ENCODE results near the gene CLSTN2. TPM values are rescaled to one million over a fixed set of nuclear protein-coding genes. Genes with fewer than 3 reads are reported as not detected.

Gene CLSTN2
- total RNA-seq, 1 donor from 2014 or later, result 16.0 TPM

GRCh38 chr3:140530131-140530530 lies 595.1 kb downstream of the CLSTN2 start:
- TF ChIP-seq CTCF (IDR thresholded peaks at IDR 0.05), result no peak
- no peak for TF ChIP-seq POLR2AphosphoS5 (IDR thresholded peaks at IDR 0.05; ENCODE audit: insufficient read depth in 1 of 2, low read depth in 1 of 2)
- no peak for TF ChIP-seq POLR2A (IDR thresholded peaks at IDR 0.05)
- Histone ChIP-seq H3K4me3 (no peak overlapping the region), H3K36me3 (no peaks in the 10 kb centered on the region), H3K9me3 (no peaks in the 10 kb centered on the region), H3K4me1 (no peaks in the 10 kb centered on the region), H3K27me3 (no peaks in the 10 kb centered on the region), H3K27ac (no peak overlapping the region)
- intact Hi-C loops (cut with DNase I), result no loop called here
- DNase-seq (ENCODE audit: extremely low spot score in 2 of 2), result no peak

DNA sequence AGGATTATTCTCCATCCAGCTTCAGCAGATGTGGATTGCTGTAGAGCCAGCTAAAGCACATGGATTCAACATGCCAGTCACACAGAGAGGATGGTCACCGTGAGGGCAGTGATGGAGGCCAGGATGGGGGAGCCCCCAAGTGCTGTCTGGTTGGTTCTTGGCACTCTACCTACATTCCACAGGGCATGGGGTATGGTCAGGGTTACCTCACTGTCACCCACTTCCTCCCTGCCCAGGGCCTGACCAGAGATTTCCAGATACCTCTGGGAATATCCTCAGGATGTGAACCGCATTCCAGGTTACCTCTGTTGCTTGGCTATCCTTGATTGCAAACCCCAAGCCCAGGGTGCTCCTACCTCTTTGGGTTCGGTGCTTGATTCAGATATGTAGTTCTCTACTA lies 595.6 kb downstream of the CLSTN2 start:
- intact Hi-C loops (cut with DNase I), result no loop called here
- TF ChIP-seq POLR2A (IDR thresholded peaks at IDR 0.05) (no peak), POLR2AphosphoS5 (IDR thresholded peaks at IDR 0.05; ENCODE audit: insufficient read depth in 1 of 2, low read depth in 1 of 2) (no peak), CTCF (IDR thresholded peaks at IDR 0.05) (no peak)
- Histone ChIP-seq H3K4me1 (no peaks in the 10 kb centered on the region), H3K36me3 (no peaks in the 10 kb centered on the region), H3K9me3 (no peaks in the 10 kb centered on the region), H3K27ac (no peak overlapping the region), H3K27me3 (no peaks in the 10 kb centered on the region), H3K4me3 (no peak overlapping the region)
- no peak for DNase-seq (ENCODE audit: extremely low spot score in 2 of 2)

- no peaks in the 10 kb centered on the region for H3K27me3 ChIP-seq
- DNase-seq (ENCODE audit: extremely low spot score in 2 of 2), result no peak
- no peak overlapping the region for H3K4me3 ChIP-seq
- H3K27ac ChIP-seq, result no peak overlapping the region
- no peaks in the 10 kb centered on the region for H3K4me1 ChIP-seq
- H3K9me3 ChIP-seq, result no peaks in the 10 kb centered on the region
- intact Hi-C loops (cut with DNase I), result no loop called here
- no peaks in the 10 kb centered on the region for H3K36me3 ChIP-seq
- TF ChIP-seq POLR2A (IDR thresholded peaks at IDR 0.05) (no peak), POLR2AphosphoS5 (IDR thresholded peaks at IDR 0.05; ENCODE audit: insufficient read depth in 1 of 2, low read depth in 1 of 2) (no peak), CTCF (IDR thresholded peaks at IDR 0.05) (no peak)
Observed at GRCh38 chr3:140532793-140533330, 597.9 kb downstream of the CLSTN2 start.

DNA sequence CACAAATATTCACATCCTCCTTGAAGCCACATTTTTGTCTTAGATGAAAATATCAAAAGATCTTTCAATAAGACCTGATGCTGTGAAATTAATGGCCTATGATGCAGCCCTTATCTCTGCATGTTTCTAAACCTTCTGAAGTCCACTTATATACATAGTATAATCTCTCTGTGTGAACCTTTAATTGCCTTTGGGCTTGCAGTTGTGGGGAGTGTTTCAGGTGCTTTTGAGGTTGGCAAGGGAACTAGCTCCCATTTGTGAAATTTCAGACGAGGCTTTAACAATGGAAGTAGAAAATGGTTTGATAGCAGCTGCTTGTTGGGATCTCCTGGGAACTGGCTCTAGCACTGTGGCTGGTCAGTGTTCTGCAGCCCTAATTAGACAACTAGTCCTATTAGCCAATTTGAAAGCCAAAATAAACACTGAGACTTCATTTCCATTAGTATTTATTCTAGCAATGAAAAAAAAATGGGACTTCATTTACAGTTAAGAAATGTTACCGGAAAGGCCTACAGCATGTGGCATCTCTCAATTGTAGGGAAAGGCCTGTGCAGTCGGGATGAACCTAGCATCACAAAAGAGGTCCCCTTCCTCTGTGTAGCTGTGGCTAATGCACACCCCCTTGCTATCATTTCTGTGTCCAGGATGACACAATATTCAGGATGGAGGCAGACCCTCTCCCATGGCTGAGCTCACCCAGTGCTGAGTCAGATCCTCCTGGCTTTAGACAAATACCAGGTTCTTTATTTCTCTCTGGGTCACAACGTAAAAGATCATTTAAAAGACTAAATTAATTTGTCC lies 602.1 kb downstream of the CLSTN2 start:
- no peaks in the 10 kb centered on the region for H3K36me3 ChIP-seq
- intact Hi-C loops (cut with DNase I), result no loop called here
- no peaks in the 10 kb centered on the region for H3K4me1 ChIP-seq
- no peak overlapping the region for H3K27ac ChIP-seq
- no peak for TF ChIP-seq CTCF (IDR thresholded peaks at IDR 0.05)
- no peak for TF ChIP-seq POLR2AphosphoS5 (IDR thresholded peaks at IDR 0.05; ENCODE audit: insufficient read depth in 1 of 2, low read depth in 1 of 2)
- TF ChIP-seq POLR2A (IDR thresholded peaks at IDR 0.05), result no peak
- H3K4me3 ChIP-seq, result no peak overlapping the region
- DNase-seq (ENCODE audit: extremely low spot score in 2 of 2), result no peak
- H3K9me3 ChIP-seq, result no peaks in the 10 kb centered on the region
- no peaks in the 10 kb centered on the region for H3K27me3 ChIP-seq

- Histone ChIP-seq H3K4me1 (no peaks in the 10 kb centered on the region), H3K4me3 (no peak overlapping the region), H3K9me3 (no peaks in the 10 kb centered on the region), H3K27me3 (no peaks in the 10 kb centered on the region), H3K27ac (no peak overlapping the region), H3K36me3 (no peaks in the 10 kb centered on the region)
- TF ChIP-seq CTCF (IDR thresholded peaks at IDR 0.05) (no peak), POLR2AphosphoS5 (IDR thresholded peaks at IDR 0.05; ENCODE audit: insufficient read depth in 1 of 2, low read depth in 1 of 2) (no peak), POLR2A (IDR thresholded peaks at IDR 0.05) (no peak)
- DNase-seq (ENCODE audit: extremely low spot score in 2 of 2), result no peak
- intact Hi-C loops (cut with DNase I), result no loop called here
Observed at GRCh38 chr3:140537727-140538082, 602.7 kb downstream of the CLSTN2 start.

Measured in vagina (tissue), 2 donors.